Endothelial cell (in vitro differentiated cells): ENCODE measurements around the gene SPTBN4. TPM values are rescaled to one million over a fixed set of nuclear protein-coding genes. Genes with fewer than 3 reads are reported as not detected.
A peak's percentile ranks its signal among the peaks of the same experiment; 100 is the strongest.
"Not testable (repeated sequence)": the region's sequence is repeated elsewhere in the genome, so short reads cannot be mapped to it uniquely, and the experiment has no call there.

ENCODE experiments used
- DNase-seq: peaks from one replicate; pipeline ENCODE4 v3.0.0; 2021; ENCODE audit warnings: low spot score
- H3K27ac Mint-ChIP-seq: one replicate; pipeline ENCODE4 v1.8.0; 2021; ENCODE audit warnings: mixed read lengths, inconsistent platforms; ENCODE audit not compliant: unreplicated experiment
- H3K27me3 Mint-ChIP-seq: one replicate; pipeline ENCODE4 v1.8.0; 2021; ENCODE audit warnings: mild to moderate bottlenecking, moderate library complexity, mixed read lengths, inconsistent platforms; ENCODE audit not compliant: unreplicated experiment
- H3K36me3 Mint-ChIP-seq: one replicate; pipeline ENCODE4 v1.8.0; 2021; ENCODE audit warnings: mild to moderate bottlenecking, low read depth, mixed read lengths, inconsistent platforms; ENCODE audit not compliant: unreplicated experiment
- H3K4me1 Mint-ChIP-seq: one replicate; pipeline ENCODE4 v1.8.0; 2021; ENCODE audit warnings: mild to moderate bottlenecking, mixed read lengths, inconsistent platforms; ENCODE audit not compliant: unreplicated experiment
- H3K4me3 Mint-ChIP-seq: one replicate; pipeline ENCODE4 v1.8.0; 2021; ENCODE audit warnings: mild to moderate bottlenecking, mixed read lengths, inconsistent platforms; ENCODE audit not compliant: unreplicated experiment
- H3K9me3 Mint-ChIP-seq: one replicate; pipeline ENCODE4 v1.8.0; 2021; ENCODE audit warnings: mixed read lengths, inconsistent platforms; ENCODE audit not compliant: unreplicated experiment
- total RNA-seq: library from RNA; stranded (reverse); fragmentation: NEBNext Ultra II Directional; extraction: Animal tissue kit (Norgen Biotek cat#: 25700); gene quantifications from one replicate; pipeline ENCODE4 v1.2.1, GENCODE V29; 2021; ENCODE audit not compliant: unreplicated experiment
- TF ChIP-seq, protein P1 (sequence below): fragments of 200-600 bp; sonication (generic); IDR thresholded peaks from one replicate; pipeline ENCODE4 v1.5.0; 2021; ENCODE audit warnings: antibody characterized with exemption; ENCODE audit not compliant: unreplicated experiment

SPTBN4 gene
- total RNA-seq, 1 donor from 2014 or later = 0.49 TPM

DNA sequence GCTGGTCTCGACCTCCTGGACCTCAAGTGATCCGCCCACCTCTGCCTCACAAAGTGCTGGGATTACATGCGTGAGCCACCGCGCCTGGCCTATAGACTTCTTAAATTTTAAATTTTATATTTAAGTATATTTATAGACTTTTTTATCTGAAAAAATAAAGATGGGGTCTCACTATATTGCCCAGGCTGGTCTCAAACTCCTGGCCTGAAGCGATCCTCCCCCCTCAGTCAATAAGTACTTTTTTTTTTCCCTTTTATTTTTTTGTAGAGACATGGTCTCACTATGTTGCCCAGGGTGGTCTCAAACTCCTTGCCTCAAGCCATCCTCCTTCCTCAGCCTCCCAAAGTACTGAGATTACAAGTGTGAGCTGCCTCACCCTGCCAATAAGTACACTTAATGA is 42.9 kb upstream of the SPTBN4 start:
- Mint-ChIP-seq H3K4me1 (peaks cover 19% of the 10 kb centered on the region), H3K4me3 (peak overlapping the region; percentile 94), H3K9me3 (no peaks in the 10 kb centered on the region), H3K27me3 (peaks cover 14% of the 10 kb centered on the region), H3K36me3 (peaks cover 4% of the 10 kb centered on the region), H3K27ac (peak overlapping the region; percentile 82)
- TF ChIP-seq, protein P1, sequence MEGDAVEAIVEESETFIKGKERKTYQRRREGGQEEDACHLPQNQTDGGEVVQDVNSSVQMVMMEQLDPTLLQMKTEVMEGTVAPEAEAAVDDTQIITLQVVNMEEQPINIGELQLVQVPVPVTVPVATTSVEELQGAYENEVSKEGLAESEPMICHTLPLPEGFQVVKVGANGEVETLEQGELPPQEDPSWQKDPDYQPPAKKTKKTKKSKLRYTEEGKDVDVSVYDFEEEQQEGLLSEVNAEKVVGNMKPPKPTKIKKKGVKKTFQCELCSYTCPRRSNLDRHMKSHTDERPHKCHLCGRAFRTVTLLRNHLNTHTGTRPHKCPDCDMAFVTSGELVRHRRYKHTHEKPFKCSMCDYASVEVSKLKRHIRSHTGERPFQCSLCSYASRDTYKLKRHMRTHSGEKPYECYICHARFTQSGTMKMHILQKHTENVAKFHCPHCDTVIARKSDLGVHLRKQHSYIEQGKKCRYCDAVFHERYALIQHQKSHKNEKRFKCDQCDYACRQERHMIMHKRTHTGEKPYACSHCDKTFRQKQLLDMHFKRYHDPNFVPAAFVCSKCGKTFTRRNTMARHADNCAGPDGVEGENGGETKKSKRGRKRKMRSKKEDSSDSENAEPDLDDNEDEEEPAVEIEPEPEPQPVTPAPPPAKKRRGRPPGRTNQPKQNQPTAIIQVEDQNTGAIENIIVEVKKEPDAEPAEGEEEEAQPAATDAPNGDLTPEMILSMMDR = no peak
- no peak for DNase-seq

DNA sequence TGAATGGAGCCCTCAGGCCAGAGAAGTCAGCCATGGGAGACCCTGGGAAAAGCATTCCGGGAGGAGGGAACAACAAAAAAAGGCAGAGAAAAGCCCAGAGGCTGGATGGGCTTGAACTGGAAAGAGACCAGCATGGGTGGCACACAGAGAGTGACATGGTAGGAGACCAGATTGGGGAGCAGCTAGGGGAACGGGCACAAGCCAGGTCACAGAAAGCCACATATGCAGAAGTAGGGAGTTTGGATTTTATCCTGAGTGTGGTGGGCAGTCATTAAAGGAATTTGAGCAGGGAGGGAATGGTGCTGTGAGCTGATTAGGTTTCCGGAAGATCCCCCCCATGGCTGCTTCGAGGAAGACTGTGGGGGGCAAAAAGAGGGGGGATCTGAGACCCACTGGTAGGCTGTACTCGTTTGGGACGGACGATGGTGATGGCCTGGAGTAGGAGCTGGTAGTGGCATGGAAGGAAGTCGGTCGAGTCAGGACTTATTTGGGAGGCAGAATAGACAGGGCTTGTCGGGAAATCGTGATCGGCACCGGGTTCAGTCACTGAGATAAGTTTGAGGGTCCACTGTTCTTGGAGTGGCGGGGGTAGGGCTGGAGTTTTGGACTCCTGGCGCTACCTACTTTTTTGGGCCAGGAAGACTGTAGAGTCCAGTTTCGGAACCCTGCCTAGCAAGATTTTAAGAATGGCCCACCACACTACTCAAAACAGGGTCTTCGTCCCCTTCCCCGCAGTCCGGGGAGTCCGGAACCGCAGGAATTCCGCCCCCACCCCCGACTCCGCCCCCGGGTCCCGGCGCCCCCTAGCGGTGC is 42.0 kb upstream of the SPTBN4 start:
- H3K9me3 Mint-ChIP-seq = no peaks in the 10 kb centered on the region
- DNase-seq = no peak
- H3K4me3 Mint-ChIP-seq = peak overlapping the region; percentile 94
- peaks cover 14% of the 10 kb centered on the region for H3K27me3 Mint-ChIP-seq
- H3K4me1 Mint-ChIP-seq = peaks cover 11% of the 10 kb centered on the region
- peaks cover 4% of the 10 kb centered on the region for H3K36me3 Mint-ChIP-seq
- H3K27ac Mint-ChIP-seq = peak overlapping the region; percentile 99
- TF ChIP-seq, protein P1 = no peak

DNA sequence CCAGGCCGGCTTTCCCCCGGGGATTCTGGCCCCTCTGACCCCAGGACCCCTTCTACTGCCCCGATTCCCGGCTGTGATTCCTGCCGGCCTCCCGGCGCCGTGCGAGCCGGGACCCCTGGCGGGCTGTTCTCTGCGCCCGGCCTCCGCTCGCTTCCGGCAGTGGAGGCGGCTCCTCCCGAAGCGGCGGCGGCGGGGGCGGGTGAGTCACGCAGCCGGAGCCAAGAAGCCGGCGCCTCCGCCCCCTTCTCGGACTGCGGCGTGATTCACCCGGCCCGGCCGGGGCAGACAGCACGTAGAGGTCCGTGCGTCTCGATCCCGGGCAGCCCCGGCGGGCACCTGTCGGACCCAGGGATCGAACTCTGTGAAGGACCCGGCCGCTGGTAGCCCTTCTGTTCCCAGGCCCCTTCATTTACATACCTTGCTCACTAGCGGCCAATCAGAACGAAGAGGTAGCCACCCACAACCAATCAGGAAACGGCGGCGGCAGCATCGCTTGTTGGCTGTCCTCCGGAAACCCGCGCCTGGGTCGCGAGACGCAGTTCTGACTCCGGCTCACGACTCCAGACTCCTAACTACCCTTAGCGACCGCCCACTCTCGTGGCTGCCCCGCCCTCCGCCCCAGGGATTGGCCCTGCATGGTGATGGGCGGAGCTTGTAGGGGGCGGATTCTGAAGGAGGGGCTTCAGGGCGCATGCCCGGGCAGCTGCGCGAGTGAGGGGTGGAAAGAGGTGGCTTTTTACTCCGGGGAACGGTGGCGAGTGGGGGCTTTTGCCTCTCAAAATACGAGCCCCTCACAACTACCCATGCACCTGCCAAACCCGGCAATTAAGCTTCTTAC is 41.1 kb upstream of the SPTBN4 start, which contains the start of gene SERTAD1:
SERTAD1 (minus strand) TSS at position 543 of the 838 bp plus-strand sequence. CDS start 2,446 bp downstream, outside the sequence.
- Mint-ChIP-seq H3K9me3 (no peaks in the 10 kb centered on the region), H3K4me3 (peak within 1 kb of the TSS; percentile 94)

DNA sequence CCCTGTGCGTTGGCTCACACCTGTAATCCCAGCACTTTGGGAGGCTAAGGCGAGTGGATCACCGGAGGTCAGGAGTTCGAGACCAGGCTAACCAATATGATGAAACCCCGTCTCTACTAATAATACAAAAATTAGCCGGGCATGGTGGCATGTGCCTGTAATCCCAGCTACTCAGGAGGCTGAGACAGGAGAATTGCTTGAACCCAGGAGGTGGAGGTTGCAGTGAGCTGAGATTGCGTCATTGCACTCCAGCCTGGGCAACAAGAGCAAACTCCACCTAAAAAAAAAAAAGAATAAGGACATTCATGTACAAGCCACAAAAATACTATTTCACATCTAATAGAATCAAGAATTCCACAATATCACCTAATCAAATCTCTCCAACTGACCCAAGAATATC is 38.6 kb upstream of the SPTBN4 start:
- H3K4me1 Mint-ChIP-seq, DNase-seq, H3K4me3 Mint-ChIP-seq: not testable (repeated sequence)

More for the DNA sequence above, 41.1 kb upstream of the SPTBN4 start, which contains the start of gene SERTAD1:
- TF ChIP-seq, protein P1 = peak; percentile 94
- Mint-ChIP-seq H3K4me1 (peaks cover 11% of the 10 kb centered on the region), H3K27me3 (peaks cover 14% of the 10 kb centered on the region), H3K27ac (peak within 1 kb of the TSS; percentile 99), H3K36me3 (peaks cover 4% of the 10 kb centered on the region)
- peak; percentile 100 for DNase-seq

DNA sequence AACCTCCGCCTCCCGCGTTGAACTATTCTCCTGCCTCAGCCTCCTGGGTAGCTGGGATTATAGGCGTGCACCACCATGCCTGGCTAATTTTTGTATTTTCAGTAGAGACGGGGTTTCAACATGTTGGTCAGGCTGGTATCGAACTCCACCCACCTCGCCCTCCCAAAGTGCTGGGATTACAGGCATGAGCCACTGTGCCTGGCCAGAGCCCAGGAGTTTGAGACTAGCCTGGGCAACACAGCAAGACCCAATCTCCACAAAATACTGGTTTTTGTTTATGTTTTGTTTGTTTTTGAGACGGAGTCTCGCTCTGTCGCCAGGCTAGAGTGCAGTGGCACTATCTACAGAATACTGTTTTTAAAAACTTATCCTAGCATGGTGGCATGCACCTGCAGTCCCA is 36.6 kb upstream of the SPTBN4 start:
- H3K4me1 Mint-ChIP-seq, H3K27me3 Mint-ChIP-seq, DNase-seq, H3K36me3 Mint-ChIP-seq, H3K27ac Mint-ChIP-seq, H3K4me3 Mint-ChIP-seq, H3K9me3 Mint-ChIP-seq: not testable (repeated sequence)

More for the DNA sequence above, 38.6 kb upstream of the SPTBN4 start:
- not testable (repeated sequence) for H3K9me3 Mint-ChIP-seq, H3K36me3 Mint-ChIP-seq, H3K27ac Mint-ChIP-seq
- H3K27me3 Mint-ChIP-seq = peaks cover 14% of the 10 kb centered on the region
